Measurements from ENCODE around the gene TBX15.

TBX15 gene

GRCh38 chr1:118984722-118985639, 3.2 kb downstream of the TBX15 start:
- no peak for FAIRE-seq

DNA sequence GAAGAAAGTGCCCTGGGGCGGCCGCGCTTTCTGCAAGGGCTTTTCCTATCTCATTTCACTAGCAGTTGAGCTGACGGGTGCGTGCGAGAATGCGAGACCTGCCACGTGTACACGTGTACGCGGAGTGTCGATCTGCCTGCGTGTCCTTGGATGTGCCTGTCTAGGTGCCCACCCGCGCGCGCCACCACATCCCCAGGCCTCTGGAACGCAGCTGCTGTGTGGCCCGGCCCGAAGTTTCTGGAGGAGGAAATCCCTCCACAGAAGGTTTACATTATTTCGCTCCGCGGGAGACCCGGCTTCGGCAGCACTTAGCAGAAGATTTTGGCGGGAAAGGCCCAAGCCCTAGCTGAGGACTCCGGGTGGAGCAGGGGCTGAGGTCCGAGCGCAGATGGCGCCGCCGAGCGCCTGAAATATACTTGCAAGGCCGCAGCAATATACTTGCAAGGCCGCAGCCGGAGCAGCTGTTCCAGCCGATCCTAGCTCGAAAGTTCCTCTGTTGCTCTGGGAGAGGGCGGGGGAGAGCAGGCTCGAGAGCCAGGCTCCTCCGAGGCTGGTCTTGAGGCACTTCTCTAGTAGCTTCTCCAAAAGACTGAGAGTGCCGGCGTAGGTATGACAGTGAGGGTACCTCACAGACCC, 3.9 kb downstream of the TBX15 start:
- FAIRE-seq = no peak

- no peak for FAIRE-seq
Measured at GRCh38 chr1:118983558-118984041, 4.5 kb downstream of the TBX15 start.

- FAIRE-seq = no peak
Measured at GRCh38 chr1:118982821-118983557, 5.2 kb downstream of the TBX15 start.

GRCh38 chr1:118982266-118982665, 5.9 kb downstream of the TBX15 start:
- no peak for FAIRE-seq

GRCh38 chr1:118981436-118981835, 6.7 kb downstream of the TBX15 start:
- FAIRE-seq = no peak

DNA sequence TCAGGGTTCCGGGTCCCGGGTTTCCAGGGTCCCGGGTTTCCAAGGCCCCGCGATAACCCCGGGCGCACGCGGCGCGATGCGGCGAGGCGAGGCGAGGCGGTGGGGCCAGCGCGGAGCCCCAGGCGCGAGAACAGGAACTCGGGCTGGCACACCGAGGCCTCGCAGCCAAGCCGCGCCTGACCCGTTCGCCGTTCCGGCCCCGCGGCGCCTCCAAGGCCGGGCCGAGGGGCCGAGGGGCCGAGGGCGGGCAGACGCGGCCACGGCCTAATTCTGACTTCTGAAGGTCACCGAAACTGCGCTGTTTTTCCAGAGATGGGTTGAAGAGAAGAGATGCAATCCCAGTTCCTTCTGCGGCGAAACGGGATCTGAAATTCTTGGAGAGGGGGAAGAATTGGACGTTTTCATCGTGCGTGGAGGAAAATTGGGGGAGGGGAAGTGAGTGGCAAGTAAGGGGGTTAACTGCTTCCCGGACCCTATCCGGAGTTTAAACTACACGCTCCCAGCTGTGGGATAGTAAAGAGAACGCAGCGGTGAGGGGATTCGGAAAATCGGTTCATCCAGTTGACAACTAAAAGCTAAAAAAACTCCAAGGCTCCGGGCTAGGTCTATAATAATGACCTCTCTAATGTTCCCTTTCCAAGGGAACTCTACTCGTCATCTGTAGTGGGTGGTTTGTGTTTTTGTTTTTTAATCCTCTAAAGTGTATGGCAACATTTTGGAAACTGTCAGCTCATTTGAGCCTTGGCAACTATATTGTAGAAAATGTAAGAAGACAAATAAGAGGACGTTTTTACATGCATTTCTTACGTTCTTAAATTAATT, 8.2 kb downstream of the TBX15 start:
- FAIRE-seq = no peak

- no peak for FAIRE-seq
Measured at GRCh38 chr1:118978914-118979701, 9.0 kb downstream of the TBX15 start.

DNA sequence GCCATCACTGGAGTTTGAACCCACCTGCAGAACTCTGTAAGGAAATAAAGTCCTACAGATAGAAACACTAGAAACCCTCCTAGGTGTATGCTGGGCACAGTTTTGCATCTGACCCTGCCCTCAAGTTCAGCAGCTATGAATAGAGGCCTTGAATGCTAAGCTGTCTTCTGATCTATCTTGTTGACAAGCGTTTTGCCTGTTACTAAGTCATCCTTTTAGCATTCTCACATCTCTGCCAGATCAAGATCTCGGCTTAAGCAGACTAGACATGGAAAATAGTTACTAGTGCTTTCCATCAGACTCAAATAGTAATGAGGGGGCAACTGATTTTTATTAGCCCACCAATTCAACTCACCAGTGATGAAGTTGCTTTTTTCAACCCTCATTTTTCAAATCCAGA, 10.5 kb downstream of the TBX15 start:
- FAIRE-seq = no peak

GRCh38 chr1:118974661-118975060, 13.5 kb downstream of the TBX15 start:
- FAIRE-seq = no peak

DNA sequence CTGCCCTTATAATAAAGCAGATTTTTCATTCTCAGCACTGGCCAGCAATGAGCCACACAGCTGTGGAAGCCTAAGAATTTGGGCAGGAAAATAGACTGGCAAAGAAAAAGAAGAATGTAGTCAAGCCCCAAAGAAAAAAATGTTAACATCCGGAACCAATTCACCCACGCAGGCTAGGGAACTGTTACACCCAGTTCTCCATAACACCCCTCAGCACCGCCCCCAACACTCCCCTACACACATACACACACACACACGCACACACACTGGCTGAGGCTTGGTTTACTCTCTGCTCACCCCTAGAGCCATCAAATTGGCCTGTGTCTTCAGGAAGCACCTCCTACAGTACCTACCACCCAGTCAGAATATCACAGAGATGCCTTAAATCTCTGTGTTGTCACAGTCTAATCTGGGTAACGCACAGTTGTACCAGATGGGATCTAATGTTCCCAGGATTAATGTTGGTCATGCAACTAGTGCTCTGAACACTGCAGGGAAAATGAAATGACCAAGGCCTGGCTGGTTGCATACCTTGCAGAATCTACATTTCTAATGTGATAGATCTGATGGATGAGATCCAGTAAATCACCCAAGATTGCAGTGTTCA, 14.5 kb downstream of the TBX15 start:
- FAIRE-seq = no peak

DNA sequence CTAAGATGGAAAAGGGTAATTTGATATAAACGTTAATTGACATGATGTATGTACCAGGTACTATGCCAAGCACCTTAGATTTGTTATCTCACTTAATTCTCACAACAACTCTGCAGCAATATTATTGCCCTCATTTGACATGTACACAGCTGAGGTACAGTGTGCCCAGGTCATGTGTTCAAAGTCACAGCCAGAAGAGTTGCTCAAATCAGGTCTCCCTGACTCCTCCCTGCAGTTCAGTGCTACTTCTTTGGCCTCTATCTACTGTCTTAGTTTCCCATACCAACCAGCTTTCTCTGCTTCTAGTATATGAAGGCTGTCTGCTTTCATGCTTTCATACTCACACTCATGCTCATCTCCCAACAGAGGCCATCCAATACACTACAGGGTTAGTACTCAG, 15.1 kb downstream of the TBX15 start:
- no peak for FAIRE-seq

GRCh38 chr1:118970451-118970850, 17.7 kb downstream of the TBX15 start:
- FAIRE-seq = no peak

DNA sequence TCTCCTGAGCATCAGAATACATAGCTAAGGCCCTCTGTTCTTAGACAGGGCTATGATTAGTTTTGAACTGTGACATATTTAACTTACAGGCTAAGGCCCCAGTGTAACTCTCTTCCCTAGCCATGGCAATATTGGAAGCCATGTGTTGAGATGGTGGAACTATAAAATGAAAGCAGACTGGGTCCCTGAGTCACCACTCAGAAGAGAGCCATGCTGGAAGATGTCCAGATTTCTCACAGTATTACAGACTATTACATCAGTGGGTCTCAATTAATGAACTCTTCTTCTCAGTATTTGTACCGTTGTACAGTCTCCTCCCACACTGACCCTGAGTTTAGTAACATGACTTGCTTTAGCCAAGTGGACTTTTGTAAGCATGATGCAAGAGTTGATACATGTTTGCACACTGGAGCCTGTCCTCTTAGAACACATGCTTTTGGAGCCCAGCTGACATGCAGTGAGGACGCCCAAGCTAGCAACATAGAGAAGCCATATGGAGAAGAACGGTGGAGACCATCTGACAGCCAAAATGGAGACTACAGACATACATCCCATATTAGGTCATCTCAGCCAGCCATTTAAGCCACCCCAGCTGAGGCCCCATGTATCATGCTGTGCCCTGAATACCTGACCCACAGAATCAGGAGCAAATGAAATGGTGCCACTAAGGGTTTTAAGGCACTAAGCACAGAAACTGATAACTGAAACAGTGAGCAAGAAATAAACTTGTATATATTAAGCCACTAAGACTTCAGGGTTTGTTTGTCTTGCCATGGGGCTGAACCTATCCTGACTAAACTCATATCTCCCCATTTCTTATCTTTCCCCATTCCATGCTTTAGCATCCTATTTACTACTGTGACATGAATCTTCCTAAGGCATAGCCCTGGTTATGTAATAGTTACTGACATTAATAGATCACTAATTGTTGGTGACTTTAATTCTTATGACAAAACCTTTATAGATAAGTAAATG, 24.4 kb downstream of the TBX15 start:
- no peak for FAIRE-seq

- FAIRE-seq = no peak
Measured at GRCh38 chr1:118963138-118963455, 25.0 kb downstream of the TBX15 start.

DNA sequence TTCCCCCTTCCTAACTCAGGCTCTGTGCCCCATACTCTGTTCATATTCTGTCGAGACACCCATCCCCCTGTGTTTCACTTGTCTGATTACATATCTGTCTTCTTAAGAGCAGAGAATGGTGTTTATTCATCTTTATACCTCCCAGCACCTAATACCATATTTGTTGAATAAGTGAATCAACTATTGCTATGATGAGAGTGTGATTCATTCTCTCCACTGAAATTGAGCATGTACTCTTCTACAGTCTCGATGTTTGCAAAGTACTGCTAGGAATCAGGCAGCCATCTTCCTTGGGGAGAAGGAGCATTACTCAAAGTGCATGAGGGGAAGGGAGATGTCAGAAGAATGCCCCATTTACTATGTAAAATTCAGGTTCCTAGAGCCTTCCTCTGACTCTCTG, 27.0 kb downstream of the TBX15 start:
- no peak for FAIRE-seq

DNA sequence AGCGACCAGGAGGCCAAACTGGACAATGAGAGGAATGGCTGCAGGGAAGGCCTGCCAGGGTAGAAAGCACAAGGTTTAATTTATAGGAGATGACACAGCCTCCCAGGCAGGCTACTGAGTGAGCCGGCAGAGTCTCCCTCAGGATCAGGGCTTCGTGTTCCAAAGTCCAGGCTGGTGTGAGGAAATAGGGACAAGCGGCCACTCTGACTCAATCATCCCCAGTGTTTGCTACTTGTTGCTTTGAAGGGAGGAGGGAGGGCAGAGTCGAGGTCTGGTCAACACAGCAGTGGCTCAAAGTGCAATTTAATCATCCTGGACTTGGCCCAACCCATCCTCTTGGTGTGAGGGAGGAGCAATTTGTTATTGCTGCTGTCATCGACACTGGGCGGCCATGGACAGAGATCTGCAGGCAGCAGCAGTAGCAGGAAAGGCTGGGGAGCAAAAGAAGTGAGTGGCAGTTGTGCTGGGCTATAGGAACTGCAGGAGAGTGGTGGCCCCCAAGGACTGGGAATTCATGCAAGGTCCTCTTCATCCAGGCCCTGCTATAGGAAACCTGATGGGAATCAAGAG, 27.5 kb downstream of the TBX15 start:
- no peak for FAIRE-seq

DNA sequence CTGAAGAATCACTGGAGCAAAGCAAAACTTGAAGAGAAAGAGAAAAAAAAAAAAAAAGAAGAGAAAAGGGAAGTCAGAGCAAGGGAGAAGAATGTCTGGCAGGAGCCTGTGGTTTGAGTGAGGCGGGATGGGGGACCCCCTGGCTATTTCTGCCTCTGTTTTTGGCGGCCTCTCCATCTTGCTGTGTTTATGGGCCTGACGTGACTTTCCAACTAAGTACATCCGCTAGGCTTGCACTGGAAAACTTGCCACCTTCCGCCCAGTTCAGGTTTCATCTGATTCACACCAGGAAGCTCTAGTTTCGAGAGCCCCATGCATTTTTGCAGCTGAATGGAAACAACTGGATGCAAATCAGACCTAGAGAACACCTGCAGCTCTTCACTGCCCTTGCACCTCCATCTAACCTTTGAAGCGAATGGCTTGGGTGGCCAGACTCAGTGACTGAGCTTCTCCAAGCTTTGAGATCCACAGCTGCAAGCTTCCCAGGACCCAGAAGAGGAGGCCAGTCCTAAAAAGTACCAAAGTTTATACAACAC, 28.0 kb downstream of the TBX15 start:
- FAIRE-seq = no peak

GRCh38 chr1:118958937-118959631, 29.1 kb downstream of the TBX15 start:
- no peak for FAIRE-seq
